Activated CD4-positive, alpha-beta T cell treated with anti-CD3 and anti-CD28 coated beads for 48 hours (primary cell): ENCODE results near the gene LEKR1.
"Not testable (repeated sequence)": the region's sequence is repeated elsewhere in the genome, so short reads cannot be mapped to it uniquely, and the experiment has no call there.

Source experiments
- DNase-seq: peaks from one replicate; pipeline ENCODE4 v3.0.0-alpha.2; 2020

Gene LEKR1

GRCh38 chr3:156808025-156808424 lies 18.1 kb upstream of the LEKR1 start:
- DNase-seq, result no peak

GRCh38 chr3:156811089-156811862 lies 14.9 kb upstream of the LEKR1 start:
- no peak for DNase-seq

GRCh38 chr3:156812521-156813335 lies 13.4 kb upstream of the LEKR1 start:
- DNase-seq, result no peak

GRCh38 chr3:156814295-156814694 lies 11.9 kb upstream of the LEKR1 start:
- DNase-seq, result no peak

- DNase-seq, result peak; percentile 46
These were observed 9.9 kb upstream of the LEKR1 start for GRCh38 chr3:156816091-156816793.

- DNase-seq, result peak; percentile 90
These were observed 9.1 kb upstream of the LEKR1 start for GRCh38 chr3:156816794-156817645.

- DNase-seq, result no peak
These were observed 8.4 kb upstream of the LEKR1 start for GRCh38 chr3:156817646-156818272.

- DNase-seq, result no peak
These were observed 7.9 kb upstream of the LEKR1 start for GRCh38 chr3:156818273-156818651.

GRCh38 chr3:156818890-156819289 lies 7.3 kb upstream of the LEKR1 start:
- no peak for DNase-seq

GRCh38 chr3:156819842-156820691 lies 6.1 kb upstream of the LEKR1 start:
- DNase-seq, result no peak

- DNase-seq, result no peak
These were observed 5.5 kb upstream of the LEKR1 start for GRCh38 chr3:156820692-156821080.

- not testable (repeated sequence) for DNase-seq
These were observed 3.4 kb upstream of the LEKR1 start for GRCh38 chr3:156822626-156823260.

- DNase-seq, result no peak
These were observed 384 bp upstream of the LEKR1 start for GRCh38 chr3:156825795-156826143.

GRCh38 chr3:156826896-156827882 lies 1.0 kb downstream of the LEKR1 start:
- DNase-seq, result no peak

GRCh38 chr3:156831006-156831405 lies 4.9 kb downstream of the LEKR1 start:
- no peak for DNase-seq

- DNase-seq, result no peak
These were observed 8.3 kb downstream of the LEKR1 start for GRCh38 chr3:156834435-156834834.

- no peak for DNase-seq
These were observed 8.9 kb downstream of the LEKR1 start for GRCh38 chr3:156834962-156835535.

GRCh38 chr3:156836701-156837100 lies 10.5 kb downstream of the LEKR1 start:
- no peak for DNase-seq

- no peak for DNase-seq
These were observed 11.0 kb downstream of the LEKR1 start for GRCh38 chr3:156837115-156837514.
